Islet of Langerhans (tissue), 1 donor: ENCODE measurements around the gene DMKN.

Experiments
- FAIRE-seq: peaks from one replicate; lab custom pipeline; 2011; peaks lifted over from hg19 to GRCh38; lab: Jason Lieb, UNC

The DMKN gene

DNA sequence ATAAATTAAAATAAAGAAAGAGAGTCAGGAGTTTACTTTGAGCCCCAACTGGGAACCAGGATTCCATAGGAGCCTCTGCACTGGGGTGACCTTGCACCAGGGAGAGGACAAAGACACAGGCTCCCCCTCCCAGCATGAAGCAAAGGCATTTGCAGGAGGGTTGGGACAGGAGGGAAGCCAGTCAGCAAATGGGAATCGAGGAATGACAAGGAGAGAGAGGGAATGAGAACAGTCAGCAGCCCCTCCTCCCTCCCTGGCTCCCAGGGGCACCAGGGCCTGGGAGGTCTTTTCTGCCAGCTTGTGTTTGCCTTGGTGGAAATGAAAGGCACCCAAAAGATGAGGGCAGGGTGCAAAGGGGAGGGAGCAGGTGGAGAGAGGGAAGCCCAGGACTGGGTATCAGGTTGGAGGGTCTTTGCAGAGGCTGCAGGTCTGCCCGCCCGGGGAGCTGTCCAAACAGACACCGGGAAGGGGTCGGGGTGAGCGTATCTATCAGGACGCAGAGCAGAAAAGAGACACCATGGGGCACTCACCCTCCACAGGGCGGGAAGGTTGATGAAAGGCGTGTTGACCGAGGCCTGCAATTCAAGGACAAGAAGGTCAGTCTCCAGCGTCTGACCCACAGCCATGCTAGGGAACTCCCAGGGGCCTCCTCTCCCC is 10.9 kb upstream of the DMKN start:
- FAIRE-seq, result no peak

- no peak for FAIRE-seq
Measured at GRCh38 chr19:35522745-35523327, 9.4 kb upstream of the DMKN start.

DNA sequence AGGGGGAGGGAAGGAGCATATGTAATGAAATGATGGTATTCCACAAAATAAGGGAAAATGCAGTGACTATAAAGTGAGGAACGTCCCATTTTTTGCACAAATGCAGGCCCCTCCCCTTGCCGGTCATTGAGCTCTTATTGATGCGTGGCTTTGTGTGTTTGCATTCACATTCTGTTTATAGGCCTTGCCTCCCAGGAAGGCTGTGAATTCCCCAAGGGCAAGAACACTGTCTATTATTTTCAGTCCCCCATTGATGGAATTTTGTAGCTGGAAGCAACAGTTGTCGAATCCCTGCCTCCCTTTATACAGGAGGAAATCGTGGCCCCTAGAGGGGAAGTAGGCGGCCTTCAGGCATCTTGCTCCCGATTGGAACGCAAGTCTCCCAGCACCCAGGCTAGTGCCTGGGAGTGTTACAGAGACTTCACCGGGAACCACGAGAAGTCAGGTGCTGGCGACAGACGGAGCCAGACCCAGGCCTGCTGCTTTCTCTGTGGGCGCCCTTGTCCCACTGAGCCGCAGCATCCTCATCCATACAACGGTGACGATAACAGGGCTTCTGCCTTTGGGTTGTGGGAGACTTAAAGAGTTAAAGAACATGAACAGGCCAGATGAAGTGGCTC is 7.8 kb upstream of the DMKN start:
- no peak for FAIRE-seq

DNA sequence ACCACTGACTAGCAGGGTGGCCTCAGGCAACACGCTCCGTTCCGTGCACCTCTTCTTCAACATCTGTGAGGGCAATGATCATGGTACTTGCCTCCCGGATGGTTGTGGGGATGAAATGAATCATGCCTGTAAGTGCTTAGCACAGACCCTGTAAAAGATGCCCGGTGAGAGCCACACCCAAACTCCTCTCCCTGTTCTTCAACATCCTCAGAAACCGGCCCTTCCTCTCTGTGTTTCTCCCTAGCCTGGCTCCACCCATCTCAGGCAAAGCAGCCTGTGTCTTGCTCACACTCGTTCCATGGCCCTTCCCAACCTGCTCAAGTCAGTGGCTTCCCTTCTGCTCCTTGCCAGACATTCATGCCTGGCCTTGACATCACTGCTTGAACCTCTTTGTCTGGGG is 5.8 kb upstream of the DMKN start:
- no peak for FAIRE-seq

- FAIRE-seq, result no peak
Measured at GRCh38 chr19:35518313-35518712, 4.9 kb upstream of the DMKN start.

GRCh38 chr19:35517342-35517741 is 3.9 kb upstream of the DMKN start:
- no peak for FAIRE-seq

DNA sequence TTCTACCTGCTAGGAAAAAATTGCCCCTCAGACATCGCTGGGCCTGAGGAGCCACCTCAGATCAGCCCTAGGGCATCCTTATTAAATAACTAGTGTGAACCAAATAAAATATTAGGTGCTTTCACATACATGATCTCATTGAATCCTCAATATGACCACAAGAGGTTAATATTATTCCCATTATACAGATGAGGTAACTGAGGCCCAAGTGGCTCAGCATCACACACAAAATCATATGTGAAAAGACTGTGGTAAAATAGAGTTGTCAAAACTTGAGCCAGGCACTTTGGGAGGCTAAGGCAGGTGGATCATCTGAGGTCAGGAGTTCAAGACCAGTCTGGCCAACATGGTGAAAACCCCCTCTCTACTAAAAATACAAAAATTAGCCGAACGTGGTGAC is 2.9 kb upstream of the DMKN start:
- FAIRE-seq, result no peak

- no peak for FAIRE-seq
Measured at GRCh38 chr19:35514282-35514809, 897 bp upstream of the DMKN start.

- FAIRE-seq, result no peak
Measured at GRCh38 chr19:35512831-35513627, 420 bp downstream of the DMKN start.

GRCh38 chr19:35511337-35511736 is 2.1 kb downstream of the DMKN start:
- no peak for FAIRE-seq

DNA sequence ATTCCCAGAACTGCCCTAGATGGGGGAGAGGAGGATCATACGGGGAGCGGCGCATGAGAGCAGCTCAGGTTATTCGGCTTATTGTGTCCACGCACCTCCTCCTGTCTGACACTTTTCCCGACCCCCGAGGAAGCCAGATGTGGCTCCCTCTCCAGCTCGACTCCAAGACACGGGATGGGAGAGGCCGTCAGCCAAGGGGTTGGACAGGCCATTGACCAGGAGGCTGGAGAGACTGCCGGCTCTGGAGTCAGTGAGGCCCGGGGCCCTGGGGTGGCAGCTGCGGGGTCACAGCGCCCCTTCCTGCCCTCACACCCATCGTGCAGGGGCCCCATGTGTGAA is 2.9 kb downstream of the DMKN start:
- FAIRE-seq, result no peak

GRCh38 chr19:35509861-35510625 is 3.4 kb downstream of the DMKN start:
- FAIRE-seq, result no peak

DNA sequence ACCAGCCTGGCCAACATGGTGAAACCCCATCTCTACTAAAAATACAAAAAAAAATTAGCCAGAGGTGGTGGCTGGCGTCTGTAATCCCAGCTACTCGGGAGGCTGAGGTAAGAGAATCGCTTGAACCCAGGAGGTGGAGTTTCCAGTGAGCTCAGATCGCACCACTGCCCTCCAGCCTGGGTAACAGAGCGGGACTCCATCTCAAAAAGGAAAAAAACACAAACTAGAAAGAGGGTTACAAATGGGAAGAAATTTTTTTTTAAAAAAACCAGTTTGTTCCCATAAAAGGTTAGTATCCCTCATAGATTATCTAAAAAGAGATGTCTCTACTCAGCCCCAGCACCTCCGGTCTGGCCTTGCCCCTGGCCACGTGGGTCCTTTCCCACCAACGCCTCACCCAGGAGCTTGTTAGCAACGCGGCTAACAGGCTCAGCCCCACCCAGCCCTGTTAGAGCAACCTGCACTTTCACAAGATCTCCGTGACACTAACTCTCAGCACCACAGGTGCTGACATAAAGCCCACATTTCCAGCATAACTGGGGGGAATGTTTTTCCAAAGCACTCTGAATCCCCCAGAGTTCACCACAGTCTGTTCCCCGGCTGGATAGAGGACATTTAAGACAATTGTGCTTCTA is 4.3 kb downstream of the DMKN start:
- no peak for FAIRE-seq

- no peak for FAIRE-seq
Measured at GRCh38 chr19:35508129-35508528, 5.3 kb downstream of the DMKN start.

DNA sequence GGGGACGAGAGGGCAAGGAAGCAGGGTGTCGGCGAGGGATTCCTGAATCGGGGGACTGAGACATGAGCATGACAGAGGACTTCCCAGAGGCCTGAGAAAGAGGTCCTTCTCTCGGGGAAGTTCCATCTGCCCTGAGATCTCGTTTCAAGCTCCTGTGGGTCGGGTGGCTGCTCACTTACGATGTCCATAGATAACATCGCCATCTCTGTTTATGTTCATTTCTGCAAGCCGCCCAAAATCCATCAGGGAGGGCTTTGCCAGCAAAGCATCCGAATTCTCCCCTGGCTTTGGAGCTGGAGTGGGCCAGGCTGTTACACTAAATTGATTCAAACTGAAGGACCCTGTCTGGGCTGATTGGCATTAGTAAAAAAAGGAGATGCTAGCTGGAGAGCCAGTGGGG is 5.9 kb downstream of the DMKN start:
- FAIRE-seq, result no peak

- FAIRE-seq, result no peak
Measured at GRCh38 chr19:35506011-35506410, 7.4 kb downstream of the DMKN start.

DNA sequence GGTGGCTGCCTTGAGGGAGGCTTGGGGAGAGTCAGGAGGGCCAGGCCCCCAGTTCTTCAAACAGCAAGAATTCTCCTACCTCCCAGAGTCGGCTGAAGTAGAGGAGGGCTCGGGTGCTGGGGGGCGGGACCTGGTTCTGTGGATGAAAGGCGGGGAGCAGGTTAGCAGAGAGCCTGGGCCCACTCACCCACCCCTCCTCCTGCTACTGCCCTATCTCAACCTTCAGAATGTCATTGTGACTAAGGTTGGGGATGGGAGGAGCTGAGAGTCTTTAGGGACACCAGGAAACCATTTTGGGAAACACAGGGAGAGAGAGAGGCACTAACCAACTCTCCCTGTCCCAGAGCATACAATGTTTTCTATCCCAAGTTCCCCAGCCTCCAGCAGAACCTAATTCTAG is 10.7 kb downstream of the DMKN start:
- FAIRE-seq, result no peak

DNA sequence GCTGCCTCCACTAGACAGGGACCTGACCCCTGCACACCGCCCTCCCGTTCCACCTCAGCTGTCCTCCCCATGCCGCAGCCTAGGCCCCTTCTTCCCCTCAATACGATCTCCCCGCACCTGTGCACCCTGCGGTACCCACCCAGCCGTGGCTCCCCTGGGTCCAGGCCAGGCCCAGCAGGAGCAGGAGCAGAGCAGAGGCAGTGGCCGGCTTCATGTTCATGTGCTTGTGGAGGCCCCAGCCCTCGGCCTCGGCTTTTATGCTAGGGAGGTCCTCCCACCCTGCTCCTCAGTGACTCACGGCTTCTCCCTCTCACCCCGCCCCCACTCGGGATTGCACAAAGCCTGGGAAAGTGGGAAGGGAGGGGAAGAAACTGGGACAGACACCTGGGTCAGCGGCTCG is 11.8 kb downstream of the DMKN start:
- FAIRE-seq, result no peak

DNA sequence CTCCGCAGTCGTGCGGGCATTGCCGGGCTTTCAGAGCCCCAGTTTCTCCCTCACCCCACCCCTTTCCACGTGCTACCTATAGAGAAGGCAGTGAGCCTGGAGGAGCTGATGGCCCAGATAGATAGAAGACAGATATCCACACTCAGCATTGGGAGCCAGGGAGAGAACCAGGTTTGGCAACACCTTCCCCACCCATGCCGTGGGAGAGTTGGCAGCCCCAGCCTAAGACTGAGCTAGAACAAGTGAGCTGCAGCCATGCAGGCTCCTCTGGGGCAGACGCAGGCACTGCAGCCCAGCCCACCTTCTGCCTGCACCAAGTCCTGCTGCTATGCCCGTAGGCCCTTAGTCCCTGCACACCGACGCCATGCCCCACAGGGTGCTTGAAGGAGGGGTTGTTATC is 12.8 kb downstream of the DMKN start:
- FAIRE-seq, result no peak

DNA sequence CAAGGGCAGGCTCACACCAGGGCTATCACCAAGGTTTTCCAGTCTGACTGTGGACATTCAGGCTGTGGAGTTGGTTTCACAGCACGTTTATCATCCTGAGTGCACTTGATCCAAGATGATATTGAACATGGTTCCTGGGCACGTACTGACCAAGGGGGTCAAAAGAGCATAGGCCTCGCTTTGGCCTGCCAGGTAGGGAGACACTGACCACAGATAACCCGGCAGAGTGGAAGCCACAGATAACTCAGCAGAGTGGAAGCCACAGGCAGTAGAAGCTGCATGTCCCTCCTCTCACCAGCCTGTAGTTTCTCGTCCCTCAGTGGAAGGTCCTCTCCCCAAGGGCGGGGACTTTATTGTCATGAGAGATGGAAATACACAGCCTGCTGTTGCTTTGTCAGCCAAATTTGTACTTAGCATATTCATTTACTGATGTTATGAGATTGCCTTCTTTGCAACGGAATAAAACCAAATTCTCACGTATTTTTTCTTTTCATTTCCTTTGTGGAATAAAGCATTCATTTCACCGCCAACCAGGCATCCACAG is 14.4 kb downstream of the DMKN start:
- no peak for FAIRE-seq

- no peak for FAIRE-seq
Measured at GRCh38 chr19:35498220-35498619, 15.2 kb downstream of the DMKN start.

GRCh38 chr19:35497406-35497805 is 16.0 kb downstream of the DMKN start:
- no peak for FAIRE-seq
